Retinal pigment epithelial cell (primary cell): ENCODE results near the gene DOCK4.

ENCODE experiments used
- DNase-seq: peaks from one replicate; pipeline ENCODE4 v3.0.0-alpha.2; 2010; ENCODE audit warnings: low read depth
- H3K4me3 ChIP-seq: 2 replicates; pipeline ENCODE4 v1.5.1; 2011; ENCODE audit warnings: mild to moderate bottlenecking, low read length, control low read depth, moderate library complexity
- CTCF ChIP-seq: conservative IDR thresholded peaks from 2 replicates; pipeline ENCODE4 v1.5.1; 2011; ENCODE audit warnings: low read depth, low read length, control low read depth, inconsistent platforms

The DOCK4 gene

DNA sequence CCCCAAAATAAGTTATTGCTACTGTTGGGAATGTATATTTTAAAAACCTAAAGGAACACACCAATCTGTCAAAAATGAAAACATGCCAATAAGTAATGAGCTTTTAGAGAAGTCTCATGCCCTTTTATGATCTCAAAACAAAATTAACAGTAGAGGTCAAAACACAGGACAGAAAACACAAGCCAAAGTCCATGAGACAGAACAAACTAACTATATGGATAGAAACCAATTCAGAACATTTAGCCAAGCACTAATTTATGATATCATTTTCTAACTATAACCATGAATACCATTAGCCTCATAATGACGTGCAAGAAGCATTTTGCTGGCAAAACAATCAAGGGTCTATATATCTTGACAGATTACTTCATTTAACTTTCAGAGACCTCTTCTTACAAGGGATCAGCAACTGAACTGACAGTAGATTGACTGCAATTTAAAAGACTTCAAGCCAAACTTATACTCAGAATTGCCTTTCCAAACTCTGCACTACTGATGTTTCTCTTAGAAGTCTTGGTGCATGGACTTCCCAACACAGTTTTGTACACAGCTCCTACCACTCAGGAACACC is 200.9 kb downstream of the DOCK4 start:
- DNase-seq = no peak
- TF ChIP-seq CTCF = no peak
- no peak overlapping the region for H3K4me3 ChIP-seq

DNA sequence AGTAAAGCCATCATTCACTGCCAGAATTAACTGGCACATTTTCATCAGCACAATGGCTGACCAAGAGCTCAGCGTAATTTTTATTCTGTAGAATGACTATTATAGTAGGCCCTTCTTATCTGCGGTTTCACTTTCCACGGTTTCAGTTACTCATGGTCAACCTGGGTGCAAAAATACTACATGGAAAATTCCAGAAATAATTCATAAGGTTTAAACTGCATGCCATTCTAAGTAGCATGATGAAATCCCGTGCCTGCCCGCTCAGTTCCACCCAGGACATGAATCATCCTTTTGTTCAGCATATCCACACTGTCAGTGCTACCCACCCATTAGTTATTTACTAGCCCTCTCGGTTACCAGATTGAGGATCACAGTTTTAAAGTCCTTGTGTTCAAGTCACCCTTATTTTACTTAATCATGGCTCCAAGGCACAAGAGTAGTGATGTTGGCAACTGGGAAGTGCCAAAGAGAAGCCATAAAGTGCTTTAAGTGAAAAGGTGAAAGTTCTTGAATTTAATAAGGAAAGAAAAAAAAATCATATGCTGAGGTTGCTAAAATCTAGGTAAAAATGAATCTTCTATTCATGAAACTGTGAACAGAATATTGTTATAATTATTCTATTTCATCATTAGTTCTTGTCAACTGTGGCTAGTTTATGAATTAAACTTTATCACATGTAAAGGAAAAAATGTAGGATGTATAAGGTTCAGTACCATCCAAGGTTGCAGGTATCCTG is 204.9 kb downstream of the DOCK4 start:
- DNase-seq = peak; percentile 51
- TF ChIP-seq CTCF = no peak
- no peak overlapping the region for H3K4me3 ChIP-seq

- TF ChIP-seq CTCF = no peak
- no peak for DNase-seq
- no peak overlapping the region for H3K4me3 ChIP-seq
Observed at GRCh38 chr7:111998326-111998725, 207.9 kb downstream of the DOCK4 start.

DNA sequence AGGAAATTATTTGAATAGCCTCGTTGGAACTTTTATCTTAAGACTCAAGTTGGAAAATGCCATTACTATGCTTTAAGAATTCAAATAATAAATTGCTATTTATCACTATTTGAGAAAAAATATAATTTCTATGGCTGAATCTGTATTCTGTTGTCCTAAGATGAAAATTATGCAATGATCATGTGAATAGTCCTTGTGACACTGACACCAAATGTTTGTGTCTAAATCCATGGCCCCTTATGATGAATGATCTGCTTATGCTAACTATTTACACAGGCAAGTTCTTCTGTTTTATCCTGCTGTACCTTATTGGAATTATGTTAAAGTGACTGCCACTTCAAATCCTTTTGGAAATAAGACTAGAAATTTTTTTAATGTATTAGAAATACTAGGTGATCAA is 208.7 kb downstream of the DOCK4 start:
- TF ChIP-seq CTCF = no peak
- no peak for DNase-seq
- H3K4me3 ChIP-seq = no peak overlapping the region

GRCh38 chr7:111992601-111993000 is 213.6 kb downstream of the DOCK4 start:
- DNase-seq = no peak
- H3K4me3 ChIP-seq = no peak overlapping the region
- TF ChIP-seq CTCF = no peak

GRCh38 chr7:111990643-111991042 is 215.6 kb downstream of the DOCK4 start:
- no peak for DNase-seq
- no peak overlapping the region for H3K4me3 ChIP-seq
- TF ChIP-seq CTCF = no peak

GRCh38 chr7:111987886-111988285 is 218.3 kb downstream of the DOCK4 start:
- H3K4me3 ChIP-seq = no peak overlapping the region
- TF ChIP-seq CTCF = no peak

More at GRCh38 chr7:111987886-111988285, 218.3 kb downstream of the DOCK4 start:
- DNase-seq = no peak
